LNCAP (cell line): ENCODE measurements around the gene MEGF11.

ENCODE experiments used
- CTCF ChIP-seq: fragments of 450-650 bp; IDR thresholded peaks from 2 replicates; pipeline ENCODE4 v1.5.1; 2017; ENCODE audit warnings: mild to moderate bottlenecking

The MEGF11 gene

GRCh38 chr15:66051833-66052232 lies 201.7 kb downstream of the MEGF11 start:
- no peak for TF ChIP-seq CTCF

DNA sequence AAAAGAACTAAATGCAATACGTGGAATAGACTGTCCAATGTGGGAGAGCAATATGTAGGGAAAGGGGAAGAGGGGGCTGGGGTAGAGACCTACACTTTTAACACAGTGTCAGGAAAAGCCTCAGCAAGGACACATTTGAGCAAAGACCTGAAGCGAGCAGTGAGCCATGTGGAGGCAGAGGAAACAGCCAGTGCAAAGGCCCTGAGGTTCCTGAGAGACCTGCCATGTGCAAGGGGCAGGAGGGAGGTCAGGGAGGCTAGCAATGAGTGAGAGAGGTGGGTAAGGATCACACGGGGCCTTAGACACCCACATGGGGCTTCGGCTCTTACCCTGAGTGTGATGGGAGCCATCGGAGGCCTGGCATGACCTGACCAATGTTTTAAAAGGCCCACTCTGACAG lies 203.3 kb downstream of the MEGF11 start:
- no peak for TF ChIP-seq CTCF

- no peak for TF ChIP-seq CTCF
Measured at GRCh38 chr15:66049353-66049752, 204.2 kb downstream of the MEGF11 start.

DNA sequence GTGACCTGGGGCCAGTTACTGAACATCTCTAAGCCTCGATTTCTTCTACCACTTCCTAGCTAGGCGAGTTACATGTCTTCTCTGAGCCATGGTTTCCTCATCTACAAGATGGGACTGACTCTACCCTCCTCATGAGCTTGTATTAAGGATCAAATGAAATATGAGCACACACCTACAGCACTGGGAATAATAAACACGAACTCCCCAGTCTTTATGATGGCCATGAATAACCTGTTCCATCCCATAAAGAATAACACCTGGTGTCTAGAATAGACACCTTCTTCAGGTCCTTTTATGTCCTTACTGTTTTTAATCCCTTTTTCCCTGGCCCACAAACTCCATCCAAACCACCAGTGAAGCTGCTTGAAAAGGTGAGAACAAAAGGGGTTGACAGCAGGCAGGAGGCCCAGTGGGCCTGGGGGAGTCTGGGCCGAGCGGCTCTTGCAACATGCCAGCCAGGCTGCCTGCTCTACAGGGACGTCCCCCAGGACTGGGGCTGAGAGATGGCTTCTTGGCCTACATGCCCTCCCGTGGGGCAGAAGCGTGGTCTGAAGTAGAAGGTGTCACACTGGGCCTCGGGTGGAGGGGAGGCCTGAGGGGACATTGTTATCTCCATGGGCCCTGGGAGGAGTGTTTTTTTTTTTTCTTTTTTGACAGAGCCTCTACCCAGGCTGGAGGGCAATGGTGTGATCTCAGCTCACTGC lies 206.1 kb downstream of the MEGF11 start:
- TF ChIP-seq CTCF: no peak

GRCh38 chr15:66046751-66047150 lies 206.8 kb downstream of the MEGF11 start:
- no peak for TF ChIP-seq CTCF

GRCh38 chr15:66046326-66046725 lies 207.2 kb downstream of the MEGF11 start:
- no peak for TF ChIP-seq CTCF

DNA sequence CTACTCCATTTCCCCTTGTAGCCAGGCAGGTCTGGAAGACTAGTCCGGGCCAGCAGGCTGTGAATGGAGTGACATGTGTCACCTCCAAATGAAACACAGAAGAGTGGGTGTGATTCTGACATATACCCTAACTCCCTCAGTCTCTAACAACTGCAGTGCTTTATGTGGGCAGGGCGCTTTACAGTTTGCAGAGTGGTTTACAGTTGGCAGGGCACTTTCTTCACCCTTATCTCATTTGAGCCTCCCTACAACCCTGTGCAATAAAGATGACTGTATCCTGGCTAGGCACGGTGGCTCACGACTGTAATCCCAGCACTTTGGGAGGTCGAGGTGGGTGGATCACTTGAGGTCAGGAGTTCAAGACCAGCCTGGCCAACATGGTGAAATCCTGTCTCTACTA lies 208.0 kb downstream of the MEGF11 start:
- no peak for TF ChIP-seq CTCF

GRCh38 chr15:66044837-66045236 lies 208.7 kb downstream of the MEGF11 start:
- TF ChIP-seq CTCF: no peak
